ENCODE measurements around the gene ARHGAP8.

DNA sequence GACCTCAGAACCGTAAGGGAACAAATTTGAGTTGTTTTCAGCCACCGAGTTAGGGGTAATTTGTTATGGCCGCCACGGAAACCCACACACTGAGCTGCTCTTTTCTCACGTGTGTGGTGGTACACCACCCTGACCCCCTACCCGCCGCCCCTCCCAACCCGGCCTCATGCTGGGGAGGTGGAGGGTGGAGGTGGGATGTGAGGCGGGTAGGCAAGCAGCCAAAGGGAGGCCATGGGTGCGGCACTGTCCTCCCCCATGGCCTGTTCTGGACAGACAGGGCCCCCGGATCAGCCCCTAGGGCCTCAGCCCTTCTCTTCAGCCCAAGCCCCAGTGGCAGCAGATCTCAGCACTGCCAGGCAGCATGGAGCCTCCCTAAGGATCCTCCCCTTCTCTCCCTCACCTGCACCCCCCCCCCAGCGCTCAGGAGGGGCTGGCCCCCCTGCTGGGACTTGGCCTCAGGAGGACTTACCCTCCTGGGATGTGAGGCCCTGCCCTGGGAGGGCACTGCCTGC is 42.4 kb upstream of the ARHGAP8 start:
- TF ChIP-seq EZH2 (IDR thresholded peaks at IDR 0.05; ENCODE audit: low read length, missing control alignments) = no peak
- TF ChIP-seq, protein P1, sequence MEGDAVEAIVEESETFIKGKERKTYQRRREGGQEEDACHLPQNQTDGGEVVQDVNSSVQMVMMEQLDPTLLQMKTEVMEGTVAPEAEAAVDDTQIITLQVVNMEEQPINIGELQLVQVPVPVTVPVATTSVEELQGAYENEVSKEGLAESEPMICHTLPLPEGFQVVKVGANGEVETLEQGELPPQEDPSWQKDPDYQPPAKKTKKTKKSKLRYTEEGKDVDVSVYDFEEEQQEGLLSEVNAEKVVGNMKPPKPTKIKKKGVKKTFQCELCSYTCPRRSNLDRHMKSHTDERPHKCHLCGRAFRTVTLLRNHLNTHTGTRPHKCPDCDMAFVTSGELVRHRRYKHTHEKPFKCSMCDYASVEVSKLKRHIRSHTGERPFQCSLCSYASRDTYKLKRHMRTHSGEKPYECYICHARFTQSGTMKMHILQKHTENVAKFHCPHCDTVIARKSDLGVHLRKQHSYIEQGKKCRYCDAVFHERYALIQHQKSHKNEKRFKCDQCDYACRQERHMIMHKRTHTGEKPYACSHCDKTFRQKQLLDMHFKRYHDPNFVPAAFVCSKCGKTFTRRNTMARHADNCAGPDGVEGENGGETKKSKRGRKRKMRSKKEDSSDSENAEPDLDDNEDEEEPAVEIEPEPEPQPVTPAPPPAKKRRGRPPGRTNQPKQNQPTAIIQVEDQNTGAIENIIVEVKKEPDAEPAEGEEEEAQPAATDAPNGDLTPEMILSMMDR (conservative IDR thresholded peaks at IDR 0.05 in 1 of 2, IDR thresholded peaks at IDR 0.05 in 1 of 2; ENCODE audit: low read depth in 1 of 2, low read length in 2 of 2) = no peak
